K562 (cell line): ENCODE data around the gene LIFR. TPM values are rescaled to one million over a fixed set of nuclear protein-coding genes. Genes with fewer than 3 reads are reported as not detected.

Source experiments
- ATAC-seq: fragments of 200-7000 bp; cut with Tn5 transposase; 3 replicates; pipeline ENCODE4 v1.9.1; 2020; ENCODE audit warnings: moderate library complexity
- BruUV-seq: library from RNA; stranded (reverse); fragments of 400-500 nt; replicated peaks from 2 replicates; lab custom pipeline; 2021; lab: Mats Ljungman, UMichigan
- CTCF ChIA-PET: fragments of 300-600 bp; formaldehyde crosslinking; extraction: SDS; loops from one replicate; lab custom pipeline; 2021; ENCODE audit warnings: low intra/inter-chr PET ratio; lab: Yijun Ruan, JAX
- POLR2A ChIA-PET: fragments of 300-600, 350-650 bp; sonication (Branson Sonifier 250); formaldehyde crosslinking; extraction: SDS; loops from one replicate; lab custom pipeline; 2021; ENCODE audit warnings: antibody characterized with exemption, inconsistent platforms; lab: Yijun Ruan, JAX
- DNase-seq, 4 experiments: peaks; one replicate each; pipeline versions ENCODE4 v3.0.0 to v3.0.0-alpha.2; 2011 to 2018; ENCODE audit warnings: low spot score in 3 of 4, mixed read lengths in 3 of 4; ENCODE audit errors: extremely low read depth in 1 of 4
- FAIRE-seq: peaks from 2 replicates; lab custom pipeline; 2011; peaks lifted over from hg19 to GRCh38; lab: Jason Lieb, UNC
- H2AFZ ChIP-seq: 2 replicates; pipeline ENCODE4 v1.6.0; 2011; ENCODE audit warnings: low read depth, low read length, control low read depth, inconsistent platforms
- H3K27ac ChIP-seq: fragments of 200-600 bp; 3 replicates; pipeline ENCODE4 v1.8.0; 2011; ENCODE audit warnings: low read depth, mild to moderate bottlenecking, control low read depth, inconsistent platforms, low read length, moderate library complexity, mixed read lengths; ENCODE audit errors: extremely low read depth
- H3K27me3 ChIP-seq, 2 experiments: fragments of 300-600 bp in 1 of 2; 2 replicates in 1 of 2; 3 replicates in 1 of 2; pipeline versions ENCODE4 v1.6.0 to v1.8.0; 2011; ENCODE audit warnings: inconsistent platforms in 2 of 2, low read length in 2 of 2, mild to moderate bottlenecking in 1 of 2, mixed read lengths in 1 of 2, moderate library complexity in 1 of 2; ENCODE audit not compliant: control insufficient read depth in 2 of 2, insufficient read depth in 2 of 2
- H3K36me3 ChIP-seq: fragments of 300-600 bp; 3 replicates; pipeline ENCODE4 v1.8.0; 2011; ENCODE audit warnings: mild to moderate bottlenecking, low read length, inconsistent platforms; ENCODE audit not compliant: control insufficient read depth, insufficient read depth
- H3K4me1 ChIP-seq, 2 experiments: fragments of 200-600 bp in 1 of 2; replicated peaks in 1 of 2; 2 replicates in 1 of 2; 3 replicates in 1 of 2; pipeline versions ENCODE4 v1.5.1 to v1.8.0; 2011; ENCODE audit warnings: inconsistent platforms in 2 of 2, low read length in 2 of 2, mild to moderate bottlenecking in 1 of 2, mixed read lengths in 1 of 2, moderate library complexity in 1 of 2; ENCODE audit not compliant: control insufficient read depth in 2 of 2, insufficient read depth in 2 of 2
- H3K4me2 ChIP-seq: 2 replicates; pipeline ENCODE4 v1.6.1; 2011; ENCODE audit warnings: low read length, control low read depth, inconsistent platforms, mixed read lengths; ENCODE audit not compliant: insufficient read depth
- H3K4me3 ChIP-seq: fragments of 200-600 bp; sonication (generic), shearing (Covaris generic); 2 replicates; pipeline ENCODE4 v1.5.1; 2016; ENCODE audit warnings: control low read depth, inconsistent platforms
- H3K79me2 ChIP-seq: fragments of 200-600 bp; 3 replicates; pipeline ENCODE4 v1.8.0; 2011; ENCODE audit warnings: low read length, inconsistent platforms; ENCODE audit not compliant: control insufficient read depth, insufficient read depth
- H3K9ac ChIP-seq, 2 experiments: 2 replicates each; pipeline versions ENCODE4 v1.6.0 to v1.6.1; 2011; ENCODE audit warnings: low read depth in 2 of 2, low read length in 2 of 2, control low read depth in 1 of 2, inconsistent platforms in 1 of 2, mild to moderate bottlenecking in 1 of 2, mixed read lengths in 1 of 2; ENCODE audit not compliant: insufficient read depth in 1 of 2
- H3K9me1 ChIP-seq: one replicate; pipeline ENCODE4 v1.6.0; 2011; ENCODE audit warnings: inconsistent platforms, mild to moderate bottlenecking, low read length, moderate library complexity; ENCODE audit not compliant: control insufficient read depth, insufficient read depth
- H3K9me3 ChIP-seq: replicated peaks from 2 replicates; pipeline ENCODE4 v1.5.1; 2011; ENCODE audit warnings: low read depth, low read length, inconsistent platforms; ENCODE audit not compliant: control insufficient read depth, insufficient read depth
- H4K20me1 ChIP-seq: replicated peaks from 2 replicates; pipeline ENCODE4 v1.6.1; 2011; ENCODE audit warnings: low read length, inconsistent platforms, mixed read lengths; ENCODE audit not compliant: control insufficient read depth, insufficient read depth
- ARID3A ChIP-seq: IDR thresholded peaks from 2 replicates; pipeline ENCODE4 v1.6.1; 2012; ENCODE audit warnings: low read depth, low read length, improper control_type of control experiment, borderline replicate concordance
- ATF1 ChIP-seq, 2 experiments: fragments of 450-650 bp in 1 of 2; IDR thresholded peaks; 2 replicates each; pipeline ENCODE4 v1.6.1; 2016; ENCODE audit warnings: missing compliant biosample characterization in 1 of 2, missing genetic modification characterization in 1 of 2
- CTCF ChIP-seq, 3 experiments: IDR thresholded peaks in 2 of 3; conservative IDR thresholded peaks in 1 of 3; 2 replicates each; pipeline ENCODE4 v1.5.1; 2011 to 2012; ENCODE audit warnings: low read length in 3 of 3, mild to moderate bottlenecking in 3 of 3, control low read depth in 2 of 3, improper control_type of control experiment in 1 of 3, inconsistent platforms in 1 of 3, low read depth in 1 of 3, mixed read lengths in 1 of 3, moderate library complexity in 1 of 3; ENCODE audit not compliant: insufficient read depth in 2 of 3
- CTCFL ChIP-seq: IDR thresholded peaks from 2 replicates; pipeline ENCODE4 v1.6.1; 2011; ENCODE audit warnings: borderline replicate concordance, low read depth, mild to moderate bottlenecking, moderate library complexity, low read length; ENCODE audit not compliant: insufficient read depth, poor library complexity, severe bottlenecking
- HMGN3 ChIP-seq: IDR thresholded peaks from 2 replicates; pipeline ENCODE4 v1.6.1; 2011; ENCODE audit warnings: borderline replicate concordance, low read depth, mild to moderate bottlenecking, mixed read lengths, low read length; ENCODE audit not compliant: insufficient read length; ENCODE audit errors: extremely low read depth
- PBX2 ChIP-seq, 2 experiments: IDR thresholded peaks in 1 of 2; conservative IDR thresholded peaks in 1 of 2; 2 replicates each; pipeline ENCODE4 v1.6.1; 2016; ENCODE audit warnings: low read depth in 2 of 2, mild to moderate bottlenecking in 1 of 2, missing compliant biosample characterization in 1 of 2, missing genetic modification characterization in 1 of 2, moderate library complexity in 1 of 2
- SMC3 ChIP-seq: conservative IDR thresholded peaks from 2 replicates; pipeline ENCODE4 v1.6.1; 2011; ENCODE audit warnings: low read depth, low read length, improper control_type of control experiment; ENCODE audit not compliant: insufficient read depth
- ZSCAN32 ChIP-seq: fragments of 450-650 bp; formaldehyde crosslinking; IDR thresholded peaks from 2 replicates; pipeline ENCODE4 v1.4.0; 2020; ENCODE audit warnings: mild to moderate bottlenecking, moderate library complexity
- WGBS: fragments of 100-300 bp; shearing (Covaris generic); methylation state at CpG from one replicate; pipeline ENCODE4 v1.1.6; 2016; ENCODE audit warnings: low coverage, mixed read lengths; ENCODE audit not compliant: insufficient coverage; ENCODE audit errors: missing lambda C conversion rate; 5-methylcytosine and 5-hydroxymethylcytosine counted together
- in situ Hi-C: fragments of 300-500 bp; cut with MboI; formaldehyde crosslinking; loops from 4 replicates; pipeline ENCODE4 v1.15.0; 2018; ENCODE audit warnings: inconsistent platforms, mixed read lengths
- intact Hi-C: fragments of 100-400 bp; cut with micrococcal nuclease; formaldehyde crosslinking; loops from 2 replicates; pipeline ENCODE4 v1.14.2; 2022
- polyA plus RNA-seq, 8 experiments: library from polyadenylated mRNA; depleted of rRNA in 4 of 8; stranded (reverse) in 5 of 8; unstranded in 3 of 8; fragments of >200 nt; fragmentation: Nextera tagmentation in 2 of 8; fragmentation: Illumina TruSeq in 1 of 8; extraction: Ambion mirVana in 2 of 8; extraction: Trizol in 1 of 8; gene quantifications; 2 replicates each; pipeline versions ENCODE4 v1.2.1 to v1.2.3, GENCODE V29; 2011 to 2014; ENCODE audit warnings: inconsistent platforms in 1 of 8, missing spikeins in 1 of 8
- total RNA-seq, 7 experiments: library from RNA; depleted of rRNA in 6 of 7; stranded (reverse); fragments of >200 nt in 6 of 7; fragmentation: Illumina TruSeq in 2 of 7; extraction: Trizol in 2 of 7; gene quantifications; 2 replicates each; pipeline versions ENCODE4 v1.2.1 to v1.2.3, GENCODE V29; 2011 to 2021; ENCODE audit warnings: low replicate concordance in 1 of 7

The LIFR gene
- total and polyA plus RNA-seq, 9 of the 15 experiments (the other 6 are each of a cell fraction or from before 2014, with no cell fraction given): 0.43 to 5.7 (median 3.3) TPM

GRCh38 chr5:38483805-38484398 lies 72.5 kb downstream of the LIFR start:
- 18% methylated on average over 10 of the region's 10 CpGs for WGBS
- CTCF ChIA-PET: no interaction called here
- TF ChIP-seq ARID3A: no peak
- TF ChIP-seq ZSCAN32 (CRISPR knock-in tag): no peak
- TF ChIP-seq PBX2 (CRISPR knock-in tag; IDR thresholded peaks at IDR 0.05; ENCODE audit: low read depth): no peak
- TF ChIP-seq PBX2 (tag; conservative IDR thresholded peaks at IDR 0.05; ENCODE audit: low read depth): peak; percentile 53; the same call in 1 of the 2 replicates
- TF ChIP-seq CTCF (IDR thresholded peaks at IDR 0.05 in 2 of 3, conservative IDR thresholded peaks at IDR 0.05 in 1 of 3; ENCODE audit: insufficient read depth in 2 of 3, low read depth in 1 of 3, low read length in 3 of 3): peak; percentile 29 to 54 (median 39); a peak in 5 of 6 replicates
- no peak for TF ChIP-seq ATF1 (CRISPR knock-in tag; IDR thresholded peaks at IDR 0.05)
- TF ChIP-seq ATF1 (tag; IDR thresholded peaks at IDR 0.05): 0 out of 2 replicates have a peak, but pooled peaks have one; percentile 19
- TF ChIP-seq SMC3: 0 out of 2 replicates have a peak, but pooled peaks have one; percentile 16
- peak; percentile 74 for TF ChIP-seq CTCFL
- no peak for TF ChIP-seq HMGN3

More at GRCh38 chr5:38483805-38484398, 72.5 kb downstream of the LIFR start:
- H3K9me1 ChIP-seq: no peaks in the 10 kb centered on the region
- intact Hi-C loops (no loop called here), in situ Hi-C loops (no loop called here)
- POLR2A ChIA-PET: interaction anchor here (0.7 to 1.0 kb wide), 3 partner anchors 10 to 184 kb away, joined by 3 to 6 read pairs (median 3); no protein-coding TSS in a partner anchor
- H3K27me3 ChIP-seq: peaks cover 0 to 4% of the 10 kb centered on the region in 2 experiments
- peak overlapping the region; percentile 34 for H2AFZ ChIP-seq
- H3K4me3 ChIP-seq: no peak overlapping the region
- no peaks in the 10 kb centered on the region for H3K36me3 ChIP-seq
- DNase-seq: peak; percentile 26 to 51 (median 28)
- H3K27ac ChIP-seq: no peak overlapping the region
- no peak for FAIRE-seq
- no TSS peak for BruUV-seq
- peak overlapping the region; percentile 19; the same call in 1 of the 2 replicates for H3K4me2 ChIP-seq
- no peak overlapping the region for H3K9ac ChIP-seq
- no peaks in the 10 kb centered on the region; the same call in 1 of the 2 replicates for H4K20me1 ChIP-seq
- no peaks in the 10 kb centered on the region for H3K9me3 ChIP-seq
- no peaks in the 10 kb centered on the region for H3K79me2 ChIP-seq
- no peaks in the 10 kb centered on the region; a peak in 1 of 5 replicates for H3K4me1 ChIP-seq
- peak; percentile 96 for ATAC-seq
